ENCODE data around the gene ATF6B.

ATF6B gene

DNA sequence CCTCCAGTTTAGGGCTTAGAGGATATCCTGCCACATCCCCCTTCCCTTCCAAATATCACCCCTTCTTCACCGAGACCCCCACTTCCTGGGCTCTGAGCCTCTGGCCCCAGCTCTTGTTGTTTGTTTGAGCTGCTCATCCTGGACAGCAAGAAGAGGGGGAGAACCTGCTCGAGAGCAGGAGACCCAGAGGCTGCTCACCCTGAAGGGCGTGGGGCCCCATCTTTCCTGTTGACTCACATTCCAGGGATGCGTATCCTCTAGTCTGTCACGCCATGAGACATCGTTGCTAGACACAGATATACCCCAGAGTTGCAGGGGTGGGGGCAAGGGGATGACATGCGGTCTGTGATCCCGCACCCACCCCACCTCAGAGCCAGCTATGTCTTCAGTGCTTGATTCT, 13.2 kb downstream of the ATF6B start:
- H3K4me3 ChIP-seq (ENCODE audit: low read depth, low read length) = no peak overlapping the region
- H3K27ac ChIP-seq = no peak overlapping the region
- H3K9me3 ChIP-seq (ENCODE audit: severe bottlenecking) = no peaks in the 10 kb centered on the region
- H3K27me3 ChIP-seq (ENCODE audit: insufficient read depth, low read depth, severe bottlenecking) = no peaks in the 10 kb centered on the region
- DNase-seq = no peak
- peaks cover 48% of the 10 kb centered on the region for H3K36me3 ChIP-seq
- TF ChIP-seq, protein P1, sequence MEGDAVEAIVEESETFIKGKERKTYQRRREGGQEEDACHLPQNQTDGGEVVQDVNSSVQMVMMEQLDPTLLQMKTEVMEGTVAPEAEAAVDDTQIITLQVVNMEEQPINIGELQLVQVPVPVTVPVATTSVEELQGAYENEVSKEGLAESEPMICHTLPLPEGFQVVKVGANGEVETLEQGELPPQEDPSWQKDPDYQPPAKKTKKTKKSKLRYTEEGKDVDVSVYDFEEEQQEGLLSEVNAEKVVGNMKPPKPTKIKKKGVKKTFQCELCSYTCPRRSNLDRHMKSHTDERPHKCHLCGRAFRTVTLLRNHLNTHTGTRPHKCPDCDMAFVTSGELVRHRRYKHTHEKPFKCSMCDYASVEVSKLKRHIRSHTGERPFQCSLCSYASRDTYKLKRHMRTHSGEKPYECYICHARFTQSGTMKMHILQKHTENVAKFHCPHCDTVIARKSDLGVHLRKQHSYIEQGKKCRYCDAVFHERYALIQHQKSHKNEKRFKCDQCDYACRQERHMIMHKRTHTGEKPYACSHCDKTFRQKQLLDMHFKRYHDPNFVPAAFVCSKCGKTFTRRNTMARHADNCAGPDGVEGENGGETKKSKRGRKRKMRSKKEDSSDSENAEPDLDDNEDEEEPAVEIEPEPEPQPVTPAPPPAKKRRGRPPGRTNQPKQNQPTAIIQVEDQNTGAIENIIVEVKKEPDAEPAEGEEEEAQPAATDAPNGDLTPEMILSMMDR (IDR thresholded peaks at IDR 0.05; ENCODE audit: low read depth, low read length) = no peak

DNA sequence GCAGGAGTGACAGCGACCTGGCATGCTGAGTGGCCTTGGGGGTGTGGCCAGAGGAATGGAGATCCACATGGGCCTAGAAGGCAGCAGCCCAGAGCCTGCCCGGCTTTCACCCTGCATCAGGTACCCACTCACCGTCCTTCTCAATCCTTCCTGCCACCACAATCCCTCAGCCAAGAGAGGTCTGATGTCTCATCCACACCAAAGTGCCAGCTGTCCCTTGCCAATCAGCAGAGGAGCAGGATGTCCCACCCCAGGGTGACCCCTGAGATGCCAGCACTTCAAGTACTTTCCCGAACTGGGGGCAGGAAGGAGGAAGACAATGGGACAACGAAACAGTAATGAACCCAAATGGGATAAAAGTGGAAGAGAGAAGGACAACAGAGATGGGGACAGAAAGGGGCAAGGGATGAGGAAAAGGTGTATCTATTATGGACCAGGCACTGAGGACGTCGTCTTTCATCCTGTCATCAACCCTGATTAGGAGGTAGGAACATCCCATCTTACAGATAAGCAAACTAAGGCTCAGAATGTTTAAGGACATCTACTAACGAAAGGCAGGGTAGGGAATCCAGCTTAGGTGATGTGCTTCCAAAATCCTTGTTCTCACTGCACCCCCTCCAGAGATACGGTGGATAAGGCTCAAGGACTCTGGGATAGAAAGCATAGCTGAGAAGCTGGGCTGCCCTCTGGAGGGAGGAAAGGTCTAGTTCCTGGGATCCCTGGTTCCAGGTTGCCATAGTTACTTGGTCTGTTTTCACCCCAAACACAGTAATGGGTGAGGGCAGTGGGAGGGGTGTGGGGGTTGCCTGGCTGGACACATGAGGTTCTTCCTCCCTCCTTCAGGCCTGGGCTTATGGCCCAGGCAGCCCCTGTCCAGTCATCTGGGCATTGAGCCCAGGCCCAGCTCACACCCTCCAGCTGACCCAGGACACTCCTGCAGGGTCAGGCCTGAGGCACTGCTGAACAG, 14.4 kb downstream of the ATF6B start:
- Histone ChIP-seq H3K27me3 (ENCODE audit: insufficient read depth, low read depth, severe bottlenecking) (peaks cover 5% of the 10 kb centered on the region), H3K36me3 (peaks cover 41% of the 10 kb centered on the region), H3K9me3 (ENCODE audit: severe bottlenecking) (no peaks in the 10 kb centered on the region), H3K4me3 (ENCODE audit: low read depth, low read length) (no peak overlapping the region), H3K27ac (no peak overlapping the region)
- DNase-seq = peak; percentile 48
- TF ChIP-seq, protein P1 (IDR thresholded peaks at IDR 0.05; ENCODE audit: low read depth, low read length) = 0 out of 2 replicates have a peak, but pooled peaks have one; percentile 29

DNA sequence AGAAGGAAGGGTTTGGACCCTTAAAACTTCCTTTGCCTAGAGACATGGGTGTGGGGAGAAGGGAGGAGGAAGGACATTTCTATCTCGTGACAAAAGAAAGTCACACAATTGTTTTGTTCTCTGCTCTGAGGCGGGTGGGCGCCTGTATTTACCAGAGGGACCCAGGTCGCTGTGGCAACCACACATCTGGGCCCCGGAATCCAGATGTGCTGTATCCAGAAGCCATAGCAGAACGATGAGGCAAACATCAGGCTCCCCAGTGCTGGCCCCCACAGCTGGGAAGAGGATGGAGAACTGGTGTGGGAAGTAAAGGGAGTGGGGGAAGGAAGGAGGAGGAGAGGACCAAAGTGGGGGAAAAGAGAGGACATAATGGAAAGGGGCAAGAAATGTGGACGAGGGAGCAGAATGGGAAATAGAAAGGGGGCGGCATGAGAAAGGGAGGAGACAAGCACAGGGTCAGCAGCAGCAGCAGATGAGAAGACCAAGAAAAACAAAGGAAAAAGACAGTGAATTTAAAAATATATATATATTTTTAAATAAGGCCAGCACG, 15.5 kb downstream of the ATF6B start:
- H3K9me3 ChIP-seq (ENCODE audit: severe bottlenecking) = no peaks in the 10 kb centered on the region
- no peak overlapping the region for H3K27ac ChIP-seq
- TF ChIP-seq, protein P1 (IDR thresholded peaks at IDR 0.05; ENCODE audit: low read depth, low read length) = no peak
- no peak for DNase-seq
- peaks cover 29% of the 10 kb centered on the region for H3K36me3 ChIP-seq
- peaks cover 15% of the 10 kb centered on the region for H3K27me3 ChIP-seq (ENCODE audit: insufficient read depth, low read depth, severe bottlenecking)
- no peak overlapping the region for H3K4me3 ChIP-seq (ENCODE audit: low read depth, low read length)

DNA sequence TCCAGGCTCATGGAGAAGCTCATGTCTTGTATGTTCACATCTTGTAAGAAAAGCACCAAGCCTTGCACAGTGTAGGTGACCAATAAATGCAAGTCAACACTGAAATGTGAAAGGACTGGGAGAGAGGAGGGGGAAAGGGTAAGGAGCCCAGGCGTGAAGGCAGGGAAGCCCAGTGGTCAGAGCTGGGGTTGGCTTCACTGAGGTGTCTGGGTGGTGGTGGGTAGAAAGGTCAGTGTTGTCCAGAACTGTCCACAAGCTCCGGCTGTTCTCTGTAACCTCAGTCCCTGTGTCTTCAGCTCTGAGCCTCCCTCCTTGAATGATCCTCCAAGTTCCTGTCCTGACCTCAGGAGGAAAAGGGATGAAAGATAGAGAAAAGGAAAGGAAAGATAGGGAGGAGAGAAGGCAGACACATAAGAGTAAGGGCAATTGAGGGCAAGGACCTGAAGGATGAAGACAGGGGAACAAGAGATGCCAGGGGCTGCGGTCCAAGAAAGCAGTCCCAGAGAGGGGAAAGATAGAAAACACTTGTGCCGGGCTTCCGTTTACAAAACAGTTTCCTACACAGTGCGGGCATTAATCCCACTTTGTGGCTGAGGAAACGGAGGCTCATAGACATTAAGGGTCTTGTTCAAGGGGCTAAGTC, 16.5 kb downstream of the ATF6B start:
- no peak overlapping the region for H3K27ac ChIP-seq
- TF ChIP-seq, protein P1 (IDR thresholded peaks at IDR 0.05; ENCODE audit: low read depth, low read length) = no peak
- H3K36me3 ChIP-seq = peaks cover 20% of the 10 kb centered on the region

DNA sequence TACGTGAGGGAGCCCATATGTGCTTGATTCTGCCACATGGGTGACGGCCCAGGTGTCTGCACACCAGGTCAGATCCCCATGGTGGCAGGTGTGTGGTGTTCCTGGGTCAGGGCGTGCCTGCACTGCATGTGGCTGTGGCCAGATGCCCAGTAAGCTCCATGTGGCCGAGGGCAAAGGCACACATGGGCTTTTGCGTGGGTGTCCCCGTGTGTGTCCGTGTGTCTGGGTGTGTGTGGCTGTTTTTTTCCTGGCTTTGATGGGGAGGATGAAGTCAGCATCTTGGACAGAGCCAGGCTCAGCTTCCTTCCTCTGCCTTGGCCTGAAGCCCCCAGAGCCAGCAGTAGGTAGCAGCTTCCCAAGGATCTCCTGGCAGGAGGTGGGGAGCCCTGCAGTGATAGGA, 17.4 kb downstream of the ATF6B start:
- Histone ChIP-seq H3K27me3 (ENCODE audit: insufficient read depth, low read depth, severe bottlenecking) (peaks cover 25% of the 10 kb centered on the region), H3K4me3 (ENCODE audit: low read depth, low read length) (no peak overlapping the region), H3K36me3 (peaks cover 11% of the 10 kb centered on the region), H3K27ac (no peak overlapping the region), H3K9me3 (ENCODE audit: severe bottlenecking) (no peaks in the 10 kb centered on the region)
- DNase-seq = no peak
- TF ChIP-seq, protein P1 (IDR thresholded peaks at IDR 0.05; ENCODE audit: low read depth, low read length) = no peak

More for the DNA sequence above, 16.5 kb downstream of the ATF6B start:
- no peak for DNase-seq
- Histone ChIP-seq H3K4me3 (ENCODE audit: low read depth, low read length) (no peak overlapping the region), H3K9me3 (ENCODE audit: severe bottlenecking) (no peaks in the 10 kb centered on the region), H3K27me3 (ENCODE audit: insufficient read depth, low read depth, severe bottlenecking) (peaks cover 24% of the 10 kb centered on the region)

Data from WERI-Rb-1 (cell line).